Amygdala (tissue), 56 donors: ENCODE results near the gene ADAM23.
A peak's percentile ranks its signal among the peaks of the same experiment; 100 is the strongest.

Experiments
- DNase-seq, 56 donors: peaks; one replicate each; lab custom pipeline; 2025; lab: John Stamatoyannopoulos, UW

ADAM23 gene

DNA sequence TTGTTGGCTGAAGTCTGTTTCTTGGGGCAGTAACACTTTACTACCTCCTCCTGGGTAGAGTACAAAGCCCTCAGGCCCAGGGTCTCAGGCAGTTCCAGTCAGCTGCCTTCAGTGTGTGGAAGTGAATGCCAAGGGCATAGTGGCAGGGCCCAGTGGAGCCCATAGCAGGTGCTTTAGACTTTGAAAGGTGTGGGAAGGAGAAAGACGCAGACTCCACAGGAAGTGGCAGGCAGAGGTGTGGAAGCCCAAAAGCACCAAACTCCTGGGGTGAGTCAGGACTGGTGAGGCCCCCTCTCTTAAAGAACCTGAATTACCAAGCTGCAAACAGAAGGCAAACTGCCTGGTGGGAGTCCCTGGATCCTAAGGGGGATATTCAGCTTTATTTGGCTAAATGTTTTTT is 45.3 kb downstream of the ADAM23 start:
- no peak for DNase-seq

GRCh38 chr2:206494061-206494460 is 50.7 kb downstream of the ADAM23 start:
- no peak for DNase-seq

- DNase-seq, result no peak
Observed at GRCh38 chr2:206502729-206503128, 59.4 kb downstream of the ADAM23 start.

GRCh38 chr2:206511283-206511682 is 68.0 kb downstream of the ADAM23 start:
- DNase-seq, result no peak

DNA sequence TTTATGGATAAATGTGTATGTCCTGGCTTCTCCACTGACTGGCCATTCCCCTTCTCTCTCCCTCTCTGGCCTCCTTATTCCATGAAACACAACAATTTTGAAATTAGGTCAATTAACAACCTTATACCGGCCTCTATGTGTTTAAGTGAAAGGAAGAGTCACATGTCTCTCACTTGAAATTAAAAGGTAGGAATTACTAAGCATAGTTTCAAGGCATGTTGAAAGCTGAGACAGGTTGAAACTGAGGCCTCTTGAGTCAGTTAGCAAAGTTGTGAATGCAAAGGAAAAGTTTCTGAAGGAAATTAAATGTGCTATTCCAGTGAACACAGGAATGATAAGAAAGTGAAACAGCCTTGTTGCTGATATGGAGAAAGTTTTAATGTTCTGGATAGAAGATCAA is 69.7 kb downstream of the ADAM23 start:
- no peak for DNase-seq

- no peak for DNase-seq
Observed at GRCh38 chr2:206515580-206515979, 72.2 kb downstream of the ADAM23 start.

GRCh38 chr2:206518997-206519396 is 75.7 kb downstream of the ADAM23 start:
- DNase-seq, result no peak

GRCh38 chr2:206520450-206520849 is 77.1 kb downstream of the ADAM23 start:
- no peak for DNase-seq

DNA sequence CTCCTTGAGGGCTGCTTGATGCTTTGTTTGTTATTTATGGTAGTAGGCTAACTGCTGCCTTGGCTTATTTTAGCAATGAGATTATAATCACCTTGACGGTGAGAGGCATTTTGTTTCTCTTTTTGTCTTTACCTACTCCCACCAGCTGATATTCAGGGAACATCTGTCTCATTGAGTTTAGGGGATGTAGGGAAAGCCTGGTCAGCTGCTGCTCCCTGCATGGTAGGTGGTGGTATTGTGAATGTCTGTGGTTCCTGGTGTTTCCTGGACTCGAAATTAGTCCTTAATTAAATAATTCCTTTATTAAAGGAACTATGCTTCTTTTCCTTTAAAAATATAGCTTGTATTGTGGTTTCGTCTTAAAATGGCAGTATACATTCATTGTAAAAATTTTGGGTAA is 77.8 kb downstream of the ADAM23 start:
- DNase-seq, result no peak

DNA sequence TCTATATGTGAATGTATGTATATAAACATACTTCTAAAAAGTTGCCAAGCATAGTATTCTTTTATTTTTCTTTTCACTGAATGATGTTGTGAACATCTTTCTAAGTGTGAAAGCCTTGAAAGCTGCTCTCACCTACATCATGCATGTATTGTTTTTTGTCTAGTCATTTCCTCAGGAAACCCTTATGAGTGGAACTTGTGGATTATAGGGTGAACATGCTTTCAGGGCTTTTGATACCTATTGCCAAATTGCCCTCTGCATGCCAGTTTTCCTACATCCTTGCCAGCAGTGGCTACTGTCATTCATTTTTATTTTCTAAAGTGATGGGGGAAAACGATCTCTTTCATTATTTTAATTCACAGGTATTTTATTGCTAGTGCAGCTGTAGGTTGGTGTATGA is 78.3 kb downstream of the ADAM23 start:
- no peak for DNase-seq

DNA sequence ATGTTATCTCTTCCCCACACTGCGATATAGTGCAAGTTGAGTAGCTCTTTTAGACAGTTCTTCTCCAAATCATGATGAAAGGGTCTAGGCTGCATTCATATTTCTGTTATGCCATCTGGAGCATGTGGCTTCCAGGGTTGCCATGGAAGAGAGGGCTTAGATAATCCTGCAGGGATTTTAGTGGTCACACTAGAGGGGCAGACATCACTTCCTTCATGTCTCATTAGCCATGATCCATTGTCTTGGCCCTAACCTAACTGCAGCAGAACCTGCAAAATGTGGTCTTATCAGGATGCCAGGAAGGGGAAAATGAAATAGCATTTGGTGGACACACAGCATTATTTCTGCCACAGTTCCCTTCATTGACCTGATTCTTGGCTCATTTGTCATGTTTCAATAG is 83.1 kb downstream of the ADAM23 start:
- no peak for DNase-seq

GRCh38 chr2:206527153-206527552 is 83.8 kb downstream of the ADAM23 start:
- DNase-seq, result no peak

DNA sequence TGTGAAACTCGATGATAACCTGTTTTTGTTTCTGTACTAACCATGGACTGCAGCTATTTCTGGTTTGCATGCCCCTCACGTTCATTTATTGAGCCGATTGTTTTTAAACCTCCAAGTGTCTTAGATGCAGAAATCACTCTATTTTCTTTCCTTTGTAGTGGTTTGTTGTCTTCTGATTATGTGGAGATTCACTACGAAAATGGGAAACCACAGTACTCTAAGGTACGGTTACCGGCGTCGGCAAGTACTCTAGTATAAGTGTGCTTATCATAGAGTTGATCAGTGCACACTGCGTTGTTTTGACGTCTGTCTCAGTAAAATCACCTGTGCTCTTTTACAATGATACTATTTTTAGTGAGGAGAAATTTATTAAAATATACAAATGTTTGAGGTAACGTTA is 87.4 kb downstream of the ADAM23 start:
- no peak for DNase-seq

DNA sequence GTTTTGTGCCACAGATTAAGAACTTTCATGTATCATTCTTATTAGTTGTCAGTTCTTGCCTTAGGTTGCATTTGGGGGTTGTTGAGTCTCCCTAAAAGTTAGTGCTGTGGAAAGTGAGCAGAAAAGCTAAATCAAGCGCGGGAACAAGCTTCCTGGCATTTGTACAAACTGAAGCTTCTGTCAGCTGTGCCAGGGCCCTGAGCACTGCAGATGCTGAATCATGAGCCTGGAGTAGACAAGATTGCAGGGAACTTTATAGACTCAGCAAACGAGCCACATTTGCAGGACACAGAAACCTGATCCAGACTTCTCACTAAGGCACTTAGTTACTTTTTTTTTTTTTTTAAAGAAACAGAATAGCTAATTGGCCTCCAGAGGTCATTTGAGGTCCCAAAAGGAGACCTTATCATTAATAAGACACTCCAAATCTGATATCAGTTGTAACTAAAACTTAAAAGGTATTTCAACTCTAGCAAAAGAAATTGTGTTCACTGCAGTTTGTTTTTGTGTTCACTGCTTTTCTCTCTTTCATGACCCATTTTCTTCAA is 88.7 kb downstream of the ADAM23 start:
- peak in 1 of 56 donors; percentile 5 for DNase-seq

GRCh38 chr2:206533977-206534376 is 90.6 kb downstream of the ADAM23 start:
- no peak for DNase-seq

- DNase-seq, result no peak
Observed at GRCh38 chr2:206535260-206535986, 92.1 kb downstream of the ADAM23 start.

- no peak for DNase-seq
Observed at GRCh38 chr2:206540757-206541156, 97.4 kb downstream of the ADAM23 start.

DNA sequence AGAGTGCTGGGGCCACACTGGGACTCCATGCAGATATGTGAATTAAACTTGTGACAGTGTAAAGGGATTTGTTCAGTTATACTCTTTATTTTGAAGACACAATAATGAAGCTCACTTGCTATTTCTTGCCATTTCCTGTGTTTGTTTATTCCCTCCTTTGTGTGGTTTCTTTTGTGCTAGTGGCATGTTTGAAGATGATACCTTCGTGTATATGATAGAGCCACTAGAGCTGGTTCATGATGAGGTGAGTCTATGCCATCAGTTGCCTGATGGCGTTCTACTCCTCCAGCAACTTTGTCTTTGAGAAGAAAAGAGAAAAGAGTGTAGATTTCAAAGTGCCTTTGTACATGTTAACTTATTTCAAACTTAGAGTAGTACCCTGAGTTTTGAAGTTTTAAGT is 99.7 kb downstream of the ADAM23 start:
- no peak for DNase-seq

DNA sequence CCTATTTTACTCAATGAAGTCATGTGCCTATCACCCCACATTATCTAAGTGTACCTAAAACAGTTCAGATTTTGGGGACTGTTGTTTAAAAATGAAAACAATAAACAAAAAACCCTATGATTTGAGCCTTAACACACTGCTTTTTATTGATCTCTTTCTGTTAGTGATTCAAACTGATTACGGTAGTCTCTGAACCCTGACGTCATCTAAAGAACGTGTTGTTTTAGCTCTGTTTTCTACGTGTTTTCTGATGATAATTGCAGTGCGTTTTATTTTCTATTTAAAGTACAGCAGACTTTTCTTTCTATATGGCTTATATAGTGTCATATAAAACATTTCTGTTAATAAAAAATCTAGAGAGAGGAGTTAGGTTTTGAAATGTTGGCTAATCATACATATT is 105.1 kb downstream of the ADAM23 start:
- no peak for DNase-seq

- no peak for DNase-seq
Observed at GRCh38 chr2:206555721-206556120, 112.4 kb downstream of the ADAM23 start.

DNA sequence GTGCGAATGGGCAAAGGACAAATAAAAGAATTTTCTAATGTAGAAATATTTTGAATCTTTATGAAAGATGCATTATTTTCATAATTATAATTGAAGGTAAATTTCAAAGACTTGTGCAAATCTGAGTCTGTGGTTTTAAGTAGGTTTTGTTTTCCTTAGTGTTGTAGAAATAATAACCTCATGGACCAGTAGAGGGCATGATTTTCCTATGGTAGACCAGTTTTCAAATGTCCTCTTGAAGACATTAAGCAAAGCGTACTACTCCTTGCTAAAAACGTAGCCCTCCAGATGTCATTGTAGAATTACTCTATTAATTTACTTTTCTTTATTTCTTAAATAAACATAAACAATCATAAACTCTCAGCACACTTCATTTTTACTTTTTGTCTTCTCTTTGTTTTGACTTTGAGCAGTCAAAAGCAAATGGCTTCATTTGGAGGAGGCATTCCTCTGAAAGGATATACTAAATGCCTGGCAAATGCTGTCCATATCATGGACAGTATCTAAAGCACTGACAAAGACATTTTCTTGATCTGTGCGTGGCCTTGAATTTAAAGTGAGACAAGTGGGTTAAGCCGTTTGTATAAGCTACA is 113.1 kb downstream of the ADAM23 start:
- peak in 1 of 56 donors; percentile 12 for DNase-seq

DNA sequence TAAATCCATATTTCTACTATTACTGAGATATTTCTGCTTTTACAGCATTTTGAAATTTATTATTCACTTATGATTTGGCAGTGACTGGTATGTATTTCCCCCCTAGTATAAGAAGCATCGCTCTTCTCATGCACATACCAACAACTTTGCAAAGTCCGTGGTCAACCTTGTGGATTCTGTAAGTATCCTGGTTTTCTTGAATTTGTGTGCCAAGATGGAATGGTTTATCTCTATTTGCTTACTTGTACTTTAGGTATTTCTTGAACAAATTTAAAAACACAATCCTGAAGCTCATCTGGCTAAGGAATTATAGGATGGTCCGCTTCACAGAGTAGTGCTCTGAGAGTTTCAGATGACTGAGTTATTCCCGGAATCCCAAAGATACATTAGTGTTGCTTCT is 114.0 kb downstream of the ADAM23 start:
- DNase-seq, result no peak
